GM21367 (cell line): Measurements from ENCODE around the gene CSTPP1.
"Not testable (repeated sequence)": the region's sequence is repeated elsewhere in the genome, so short reads cannot be mapped to it uniquely, and the experiment has no call there.

Source experiments
- ATAC-seq: cut with Tn5 transposase; IDR thresholded peaks from one replicate; pipeline ENCODE4 v1.9.1; 2021; ENCODE audit not compliant: unreplicated experiment

Gene CSTPP1

GRCh38 chr11:47034091-47034490 is 97.5 kb downstream of the CSTPP1 start:
- no peak for ATAC-seq

GRCh38 chr11:47035108-47035507 is 98.5 kb downstream of the CSTPP1 start:
- no peak for ATAC-seq

GRCh38 chr11:47044119-47044518 is 107.6 kb downstream of the CSTPP1 start:
- no peak for ATAC-seq

- no peak for ATAC-seq
These were observed 111.4 kb downstream of the CSTPP1 start for GRCh38 chr11:47047972-47048371.

GRCh38 chr11:47050284-47050683 is 113.7 kb downstream of the CSTPP1 start:
- no peak for ATAC-seq

GRCh38 chr11:47051217-47051616 is 114.7 kb downstream of the CSTPP1 start:
- ATAC-seq, result no peak

- ATAC-seq, result no peak
These were observed 115.6 kb downstream of the CSTPP1 start for GRCh38 chr11:47052165-47052564.

GRCh38 chr11:47052576-47052975 is 116.0 kb downstream of the CSTPP1 start:
- ATAC-seq, result no peak

GRCh38 chr11:47055534-47055933 is 119.0 kb downstream of the CSTPP1 start:
- no peak for ATAC-seq

- ATAC-seq, result no peak
These were observed 119.8 kb downstream of the CSTPP1 start for GRCh38 chr11:47056261-47056915.

- ATAC-seq, result no peak
These were observed 120.8 kb downstream of the CSTPP1 start for GRCh38 chr11:47057365-47057764.

GRCh38 chr11:47060807-47061206 is 124.2 kb downstream of the CSTPP1 start:
- ATAC-seq, result no peak

GRCh38 chr11:47061429-47062178 is 125.0 kb downstream of the CSTPP1 start:
- no peak for ATAC-seq

- no peak for ATAC-seq
These were observed 126.2 kb downstream of the CSTPP1 start for GRCh38 chr11:47062736-47063135.

- ATAC-seq, result no peak
These were observed 130.8 kb downstream of the CSTPP1 start for GRCh38 chr11:47067401-47067800.

- ATAC-seq, result no peak
These were observed 134.2 kb downstream of the CSTPP1 start for GRCh38 chr11:47070769-47071168.

GRCh38 chr11:47071341-47071740 is 134.8 kb downstream of the CSTPP1 start:
- ATAC-seq, result no peak

- ATAC-seq, result no peak
These were observed 135.3 kb downstream of the CSTPP1 start for GRCh38 chr11:47071791-47072261.

- no peak for ATAC-seq
These were observed 142.4 kb downstream of the CSTPP1 start for GRCh38 chr11:47078751-47079521.

GRCh38 chr11:47080775-47081174 is 144.2 kb downstream of the CSTPP1 start:
- not testable (repeated sequence) for ATAC-seq

GRCh38 chr11:47083913-47084312 is 147.4 kb downstream of the CSTPP1 start:
- no peak for ATAC-seq

- no peak for ATAC-seq
These were observed 151.2 kb downstream of the CSTPP1 start for GRCh38 chr11:47087801-47088200.
